K562 (cell line): ENCODE measurements around the gene POFUT2. TPM values are rescaled to one million over a fixed set of nuclear protein-coding genes. Genes with fewer than 3 reads are reported as not detected.

Source experiments
- ATAC-seq: fragments of 200-7000 bp; cut with Tn5 transposase; 3 replicates; pipeline ENCODE4 v1.9.1; 2020; ENCODE audit warnings: moderate library complexity
- BruUV-seq: library from RNA; stranded (reverse); fragments of 400-500 nt; replicated peaks from 2 replicates; lab custom pipeline; 2021; lab: Mats Ljungman, UMichigan
- CTCF ChIA-PET: fragments of 300-600 bp; formaldehyde crosslinking; extraction: SDS; loops from one replicate; lab custom pipeline; 2021; ENCODE audit warnings: low intra/inter-chr PET ratio; lab: Yijun Ruan, JAX
- POLR2A ChIA-PET: fragments of 300-600, 350-650 bp; sonication (Branson Sonifier 250); formaldehyde crosslinking; extraction: SDS; loops from one replicate; lab custom pipeline; 2021; ENCODE audit warnings: antibody characterized with exemption, inconsistent platforms; lab: Yijun Ruan, JAX
- DNase-seq, 4 experiments: peaks; one replicate each; pipeline versions ENCODE4 v3.0.0 to v3.0.0-alpha.2; 2011 to 2018; ENCODE audit warnings: low spot score in 3 of 4, mixed read lengths in 3 of 4; ENCODE audit errors: extremely low read depth in 1 of 4
- FAIRE-seq: peaks from 2 replicates; lab custom pipeline; 2011; peaks lifted over from hg19 to GRCh38; lab: Jason Lieb, UNC
- H2AFZ ChIP-seq: 2 replicates; pipeline ENCODE4 v1.6.0; 2011; ENCODE audit warnings: low read depth, low read length, control low read depth, inconsistent platforms
- H3K27ac ChIP-seq: fragments of 200-600 bp; 3 replicates; pipeline ENCODE4 v1.8.0; 2011; ENCODE audit warnings: low read depth, mild to moderate bottlenecking, control low read depth, inconsistent platforms, low read length, moderate library complexity, mixed read lengths; ENCODE audit errors: extremely low read depth
- H3K27me3 ChIP-seq, 2 experiments: fragments of 300-600 bp in 1 of 2; 2 replicates in 1 of 2; 3 replicates in 1 of 2; pipeline versions ENCODE4 v1.6.0 to v1.8.0; 2011; ENCODE audit warnings: inconsistent platforms in 2 of 2, low read length in 2 of 2, mild to moderate bottlenecking in 1 of 2, mixed read lengths in 1 of 2, moderate library complexity in 1 of 2; ENCODE audit not compliant: control insufficient read depth in 2 of 2, insufficient read depth in 2 of 2
- H3K36me3 ChIP-seq: fragments of 300-600 bp; 3 replicates; pipeline ENCODE4 v1.8.0; 2011; ENCODE audit warnings: mild to moderate bottlenecking, low read length, inconsistent platforms; ENCODE audit not compliant: control insufficient read depth, insufficient read depth
- H3K4me1 ChIP-seq, 2 experiments: fragments of 200-600 bp in 1 of 2; replicated peaks in 1 of 2; 2 replicates in 1 of 2; 3 replicates in 1 of 2; pipeline versions ENCODE4 v1.5.1 to v1.8.0; 2011; ENCODE audit warnings: inconsistent platforms in 2 of 2, low read length in 2 of 2, mild to moderate bottlenecking in 1 of 2, mixed read lengths in 1 of 2, moderate library complexity in 1 of 2; ENCODE audit not compliant: control insufficient read depth in 2 of 2, insufficient read depth in 2 of 2
- H3K4me2 ChIP-seq: 2 replicates; pipeline ENCODE4 v1.6.1; 2011; ENCODE audit warnings: low read length, control low read depth, inconsistent platforms, mixed read lengths; ENCODE audit not compliant: insufficient read depth
- H3K4me3 ChIP-seq: fragments of 200-600 bp; sonication (generic), shearing (Covaris generic); 2 replicates; pipeline ENCODE4 v1.5.1; 2016; ENCODE audit warnings: control low read depth, inconsistent platforms
- H3K79me2 ChIP-seq: fragments of 200-600 bp; 3 replicates; pipeline ENCODE4 v1.8.0; 2011; ENCODE audit warnings: low read length, inconsistent platforms; ENCODE audit not compliant: control insufficient read depth, insufficient read depth
- H3K9ac ChIP-seq, 2 experiments: 2 replicates each; pipeline versions ENCODE4 v1.6.0 to v1.6.1; 2011; ENCODE audit warnings: low read depth in 2 of 2, low read length in 2 of 2, control low read depth in 1 of 2, inconsistent platforms in 1 of 2, mild to moderate bottlenecking in 1 of 2, mixed read lengths in 1 of 2; ENCODE audit not compliant: insufficient read depth in 1 of 2
- H3K9me1 ChIP-seq: one replicate; pipeline ENCODE4 v1.6.0; 2011; ENCODE audit warnings: inconsistent platforms, mild to moderate bottlenecking, low read length, moderate library complexity; ENCODE audit not compliant: control insufficient read depth, insufficient read depth
- H3K9me3 ChIP-seq: replicated peaks from 2 replicates; pipeline ENCODE4 v1.5.1; 2011; ENCODE audit warnings: low read depth, low read length, inconsistent platforms; ENCODE audit not compliant: control insufficient read depth, insufficient read depth
- H4K20me1 ChIP-seq: replicated peaks from 2 replicates; pipeline ENCODE4 v1.6.1; 2011; ENCODE audit warnings: low read length, inconsistent platforms, mixed read lengths; ENCODE audit not compliant: control insufficient read depth, insufficient read depth
- CC2D1A ChIP-seq: fragments of 450-650 bp; IDR thresholded peaks from 2 replicates; pipeline ENCODE4 v1.6.1; 2017; ENCODE audit warnings: mild to moderate bottlenecking
- CHD2 ChIP-seq: IDR thresholded peaks from 2 replicates; pipeline ENCODE4 v1.6.1; 2011; ENCODE audit warnings: low read depth, low read length
- DNMT1 ChIP-seq: fragments of 450-650 bp; IDR thresholded peaks from 2 replicates; pipeline ENCODE4 v1.6.1; 2016; ENCODE audit warnings: antibody characterized with exemption, mild to moderate bottlenecking
- EWSR1 ChIP-seq: fragments of 450-650 bp; IDR thresholded peaks from 2 replicates; pipeline ENCODE4 v1.6.1; 2018; ENCODE audit warnings: borderline replicate concordance, mild to moderate bottlenecking, low read depth, moderate library complexity; ENCODE audit not compliant: partially characterized antibody
- HDAC1 ChIP-seq, 2 experiments: fragments of 450-650 bp; IDR thresholded peaks; 2 replicates each; pipeline ENCODE4 v1.6.1; 2016 to 2017; ENCODE audit warnings: inconsistent platforms in 1 of 2, mild to moderate bottlenecking in 1 of 2, moderate library complexity in 1 of 2
- RBM15 ChIP-seq: fragments of 200-400 bp; formaldehyde crosslinking; IDR thresholded peaks from 2 replicates; pipeline ENCODE4 v1.6.1; 2018; ENCODE audit warnings: mild to moderate bottlenecking, low read length, moderate library complexity; ENCODE audit not compliant: insufficient read depth
- RBM22 ChIP-seq: fragments of 200-400 bp; formaldehyde crosslinking; IDR thresholded peaks from 2 replicates; pipeline ENCODE4 v1.6.1; 2018; ENCODE audit warnings: low read length, low read depth; ENCODE audit not compliant: poor library complexity, severe bottlenecking
- SREBF2 ChIP-seq: sonication (generic); formaldehyde crosslinking; IDR thresholded peaks from 2 replicates; pipeline ENCODE4 v1.4.0; 2020; ENCODE audit warnings: mild to moderate bottlenecking, missing genetic modification reagents
- SRSF9 ChIP-seq: fragments of 200-400 bp; formaldehyde crosslinking; IDR thresholded peaks from 2 replicates; pipeline ENCODE4 v1.6.1; 2017; ENCODE audit warnings: low read depth, low read length, borderline replicate concordance
- ZNF174 ChIP-seq: fragments of 250-450 bp; sonication (Bioruptor Pico); IDR thresholded peaks from 2 replicates; pipeline ENCODE4 v1.4.0; 2020; ENCODE audit warnings: mild to moderate bottlenecking
- ZNF224 ChIP-seq: sonication (generic); formaldehyde crosslinking; IDR thresholded peaks from 2 replicates; pipeline ENCODE4 v1.8.0; 2022; ENCODE audit warnings: mild to moderate bottlenecking, missing genetic modification reagents
- WGBS: fragments of 100-300 bp; shearing (Covaris generic); methylation state at CpG from one replicate; pipeline ENCODE4 v1.1.6; 2016; ENCODE audit warnings: low coverage, mixed read lengths; ENCODE audit not compliant: insufficient coverage; ENCODE audit errors: missing lambda C conversion rate; 5-methylcytosine and 5-hydroxymethylcytosine counted together
- in situ Hi-C: fragments of 300-500 bp; cut with MboI; formaldehyde crosslinking; loops from 4 replicates; pipeline ENCODE4 v1.15.0; 2018; ENCODE audit warnings: inconsistent platforms, mixed read lengths
- intact Hi-C: fragments of 100-400 bp; cut with micrococcal nuclease; formaldehyde crosslinking; loops from 2 replicates; pipeline ENCODE4 v1.14.2; 2022
- polyA plus RNA-seq, 8 experiments: library from polyadenylated mRNA; depleted of rRNA in 4 of 8; stranded (reverse) in 5 of 8; unstranded in 3 of 8; fragments of >200 nt; fragmentation: Nextera tagmentation in 2 of 8; fragmentation: Illumina TruSeq in 1 of 8; extraction: Ambion mirVana in 2 of 8; extraction: Trizol in 1 of 8; gene quantifications; 2 replicates each; pipeline versions ENCODE4 v1.2.1 to v1.2.3, GENCODE V29; 2011 to 2014; ENCODE audit warnings: inconsistent platforms in 1 of 8, missing spikeins in 1 of 8
- total RNA-seq, 7 experiments: library from RNA; depleted of rRNA in 6 of 7; stranded (reverse); fragments of >200 nt in 6 of 7; fragmentation: Illumina TruSeq in 2 of 7; extraction: Trizol in 2 of 7; gene quantifications; 2 replicates each; pipeline versions ENCODE4 v1.2.1 to v1.2.3, GENCODE V29; 2011 to 2021; ENCODE audit warnings: low replicate concordance in 1 of 7
- TF ChIP-seq, protein P1 (sequence below): sonication (generic); formaldehyde crosslinking; IDR thresholded peaks from 2 replicates; pipeline ENCODE4 v1.8.0; 2022; ENCODE audit warnings: mild to moderate bottlenecking, missing genetic modification reagents
- TF ChIP-seq, protein P2 (sequence below): sonication (generic); formaldehyde crosslinking; IDR thresholded peaks from 2 replicates; pipeline ENCODE4 v1.8.1; 2023; ENCODE audit warnings: mild to moderate bottlenecking, missing genetic modification reagents

The POFUT2 gene
- total and polyA plus RNA-seq, 9 of the 15 experiments (the other 6 are each of a cell fraction or from before 2014, with no cell fraction given) = 1.1 to 24.2 (median 11.0) TPM

DNA sequence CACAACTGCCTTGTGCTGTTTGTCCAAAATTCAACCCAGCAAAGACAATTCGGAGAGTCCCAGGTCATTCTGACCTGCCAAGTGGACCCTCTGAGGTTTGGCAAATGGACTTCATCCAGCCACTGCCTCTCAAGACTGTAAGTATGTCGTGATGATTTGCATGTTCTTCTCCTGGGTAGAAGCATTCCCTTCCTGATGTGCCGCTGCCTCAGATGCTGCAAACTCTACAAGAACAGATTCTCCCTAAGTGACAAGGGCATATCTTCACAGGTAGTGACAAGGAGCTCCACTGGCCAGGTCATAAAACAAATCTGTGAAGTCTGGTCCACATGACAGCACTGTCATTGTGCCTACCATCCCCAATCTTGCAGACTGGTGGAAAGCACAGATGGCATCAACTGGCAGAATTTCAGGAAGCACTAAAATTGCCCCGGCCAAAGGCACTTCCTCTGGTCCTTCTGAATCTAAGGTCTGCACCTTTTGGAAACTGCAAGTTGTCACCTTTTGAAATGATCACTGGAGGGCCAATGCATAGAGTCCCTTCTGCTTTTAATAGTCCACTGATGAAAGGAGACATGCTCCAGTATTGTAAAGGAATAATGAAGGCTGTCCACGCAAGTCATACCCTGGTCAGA lies 27.4 kb downstream of the POFUT2 start:
- peaks cover 21 to 35% of the 10 kb centered on the region in 2 experiments for H3K4me1 ChIP-seq
- peaks cover 24% of the 10 kb centered on the region; the same call in 1 of the 2 replicates for H4K20me1 ChIP-seq
- DNase-seq = no peak
- peaks cover 17 to 28% of the 10 kb centered on the region in 2 experiments; a peak in 4 of 5 replicates for H3K27me3 ChIP-seq
- H3K9ac ChIP-seq = no peak overlapping the region
- H3K36me3 ChIP-seq = peaks cover 18% of the 10 kb centered on the region; the same call in 2 of the 3 replicates
- in situ Hi-C loops (no loop called here), intact Hi-C loops (no loop called here)
- no peaks in the 10 kb centered on the region for H3K9me1 ChIP-seq
- H3K79me2 ChIP-seq = no peaks in the 10 kb centered on the region
- no peak for FAIRE-seq
- no peak overlapping the region for H3K4me2 ChIP-seq
- ATAC-seq = no peak
- no peaks in the 10 kb centered on the region for H3K9me3 ChIP-seq
- ChIA-PET POLR2A (interaction anchor here (0.7 kb wide), 1 partner anchor 17 kb away, joined by 3 read pairs; no protein-coding TSS in a partner anchor), CTCF (no interaction called here)
- no peak overlapping the region for H2AFZ ChIP-seq
- H3K27ac ChIP-seq = no peak overlapping the region
- BruUV-seq = no TSS peak
- H3K4me3 ChIP-seq = no peak overlapping the region
- TF ChIP-seq SREBF2 (CRISPR knock-in tag) (no peak), ZNF224 (CRISPR knock-in tag) (no peak), EWSR1 (no peak), CHD2 (no peak), HDAC1 (IDR thresholded peaks at IDR 0.05) (no peak), SRSF9 (no peak), RBM15 (no peak), DNMT1 (no peak), RBM22 (no peak), ZNF174 (CRISPR knock-in tag) (no peak), CC2D1A (no peak)
- TF ChIP-seq, protein P1, sequence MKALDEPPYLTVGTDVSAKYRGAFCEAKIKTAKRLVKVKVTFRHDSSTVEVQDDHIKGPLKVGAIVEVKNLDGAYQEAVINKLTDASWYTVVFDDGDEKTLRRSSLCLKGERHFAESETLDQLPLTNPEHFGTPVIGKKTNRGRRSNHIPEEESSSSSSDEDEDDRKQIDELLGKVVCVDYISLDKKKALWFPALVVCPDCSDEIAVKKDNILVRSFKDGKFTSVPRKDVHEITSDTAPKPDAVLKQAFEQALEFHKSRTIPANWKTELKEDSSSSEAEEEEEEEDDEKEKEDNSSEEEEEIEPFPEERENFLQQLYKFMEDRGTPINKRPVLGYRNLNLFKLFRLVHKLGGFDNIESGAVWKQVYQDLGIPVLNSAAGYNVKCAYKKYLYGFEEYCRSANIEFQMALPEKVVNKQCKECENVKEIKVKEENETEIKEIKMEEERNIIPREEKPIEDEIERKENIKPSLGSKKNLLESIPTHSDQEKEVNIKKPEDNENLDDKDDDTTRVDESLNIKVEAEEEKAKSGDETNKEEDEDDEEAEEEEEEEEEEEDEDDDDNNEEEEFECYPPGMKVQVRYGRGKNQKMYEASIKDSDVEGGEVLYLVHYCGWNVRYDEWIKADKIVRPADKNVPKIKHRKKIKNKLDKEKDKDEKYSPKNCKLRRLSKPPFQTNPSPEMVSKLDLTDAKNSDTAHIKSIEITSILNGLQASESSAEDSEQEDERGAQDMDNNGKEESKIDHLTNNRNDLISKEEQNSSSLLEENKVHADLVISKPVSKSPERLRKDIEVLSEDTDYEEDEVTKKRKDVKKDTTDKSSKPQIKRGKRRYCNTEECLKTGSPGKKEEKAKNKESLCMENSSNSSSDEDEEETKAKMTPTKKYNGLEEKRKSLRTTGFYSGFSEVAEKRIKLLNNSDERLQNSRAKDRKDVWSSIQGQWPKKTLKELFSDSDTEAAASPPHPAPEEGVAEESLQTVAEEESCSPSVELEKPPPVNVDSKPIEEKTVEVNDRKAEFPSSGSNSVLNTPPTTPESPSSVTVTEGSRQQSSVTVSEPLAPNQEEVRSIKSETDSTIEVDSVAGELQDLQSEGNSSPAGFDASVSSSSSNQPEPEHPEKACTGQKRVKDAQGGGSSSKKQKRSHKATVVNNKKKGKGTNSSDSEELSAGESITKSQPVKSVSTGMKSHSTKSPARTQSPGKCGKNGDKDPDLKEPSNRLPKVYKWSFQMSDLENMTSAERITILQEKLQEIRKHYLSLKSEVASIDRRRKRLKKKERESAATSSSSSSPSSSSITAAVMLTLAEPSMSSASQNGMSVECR (CRISPR knock-in tag) = no peak
- TF ChIP-seq, protein P2, sequence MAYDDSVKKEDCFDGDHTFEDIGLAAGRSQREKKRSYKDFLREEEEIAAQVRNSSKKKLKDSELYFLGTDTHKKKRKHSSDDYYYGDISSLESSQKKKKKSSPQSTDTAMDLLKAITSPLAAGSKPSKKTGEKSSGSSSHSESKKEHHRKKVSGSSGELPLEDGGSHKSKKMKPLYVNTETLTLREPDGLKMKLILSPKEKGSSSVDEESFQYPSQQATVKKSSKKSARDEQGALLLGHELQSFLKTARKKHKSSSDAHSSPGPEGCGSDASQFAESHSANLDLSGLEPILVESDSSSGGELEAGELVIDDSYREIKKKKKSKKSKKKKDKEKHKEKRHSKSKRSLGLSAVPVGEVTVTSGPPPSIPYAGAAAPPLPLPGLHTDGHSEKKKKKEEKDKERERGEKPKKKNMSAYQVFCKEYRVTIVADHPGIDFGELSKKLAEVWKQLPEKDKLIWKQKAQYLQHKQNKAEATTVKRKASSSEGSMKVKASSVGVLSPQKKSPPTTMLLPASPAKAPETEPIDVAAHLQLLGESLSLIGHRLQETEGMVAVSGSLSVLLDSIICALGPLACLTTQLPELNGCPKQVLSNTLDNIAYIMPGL = no peak
- 16% methylated on average over 5 of the region's 5 CpGs for WGBS
